Progenitor cell of endocrine pancreas (in vitro differentiated cells): Measurements from ENCODE around the gene RPL34. TPM values are rescaled to one million over a fixed set of nuclear protein-coding genes. Genes with fewer than 3 reads are reported as not detected.

Source experiments
- DNase-seq: peaks from one replicate; pipeline ENCODE4 v3.0.0; 2021; ENCODE audit warnings: low spot score; ENCODE audit not compliant: unreplicated experiment
- H3K27ac Mint-ChIP-seq: 2 replicates; pipeline ENCODE4 v1.8.0; 2021; ENCODE audit warnings: mild to moderate bottlenecking, moderate library complexity, mixed read lengths
- H3K27me3 Mint-ChIP-seq: 2 replicates; pipeline ENCODE4 v1.8.0; 2021; ENCODE audit warnings: mixed read lengths
- H3K36me3 Mint-ChIP-seq: 2 replicates; pipeline ENCODE4 v1.8.0; 2022; ENCODE audit warnings: mixed read lengths; ENCODE audit not compliant: insufficient read depth
- H3K4me1 Mint-ChIP-seq: 2 replicates; pipeline ENCODE4 v1.8.0; 2021; ENCODE audit warnings: low read depth, mixed read lengths
- H3K4me3 Mint-ChIP-seq: 2 replicates; pipeline ENCODE4 v1.8.0; 2021; ENCODE audit warnings: low read depth, mild to moderate bottlenecking, moderate library complexity, mixed read lengths
- H3K9me3 Mint-ChIP-seq: 2 replicates; pipeline ENCODE4 v1.8.0; 2021; ENCODE audit warnings: low read depth, mixed read lengths
- total RNA-seq: library from RNA; stranded (reverse); gene quantifications from 2 replicates; pipeline ENCODE4 v1.2.1, GENCODE V29; 2021
- TF ChIP-seq, protein P1 (sequence below): fragments of 200-600 bp; sonication (generic); IDR thresholded peaks from one replicate; pipeline ENCODE4 v1.5.0; 2021; ENCODE audit warnings: antibody characterized with exemption, mild to moderate bottlenecking; ENCODE audit not compliant: unreplicated experiment

Gene RPL34
- total RNA-seq, 1 donor from 2014 or later, result 1,226 TPM

DNA sequence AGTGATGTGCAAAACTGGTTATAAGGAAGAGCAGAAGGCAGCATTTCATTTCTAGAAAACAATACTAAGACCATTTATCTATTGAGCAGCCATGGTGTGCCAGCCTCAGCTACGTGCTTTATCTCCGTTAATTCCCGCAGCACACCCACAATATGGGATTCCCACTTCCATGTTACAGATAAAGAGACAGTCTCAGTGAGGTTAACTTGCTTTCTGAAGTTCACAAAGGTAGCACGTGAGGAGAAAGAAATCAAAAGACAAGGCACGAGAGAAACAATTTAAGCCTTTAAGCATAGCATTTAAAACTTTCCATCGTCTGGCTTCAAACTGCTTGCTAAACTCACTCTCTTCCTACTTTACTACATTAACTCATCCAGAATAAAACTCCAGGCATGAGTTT is 8.0 kb upstream of the RPL34 start:
- Mint-ChIP-seq H3K4me3 (no peak overlapping the region), H3K9me3 (peaks cover 7% of the 10 kb centered on the region), H3K27me3 (no peaks in the 10 kb centered on the region), H3K4me1 (no peaks in the 10 kb centered on the region), H3K36me3 (peaks cover 3% of the 10 kb centered on the region), H3K27ac (no peak overlapping the region)
- no peak for DNase-seq
- TF ChIP-seq, protein P1, sequence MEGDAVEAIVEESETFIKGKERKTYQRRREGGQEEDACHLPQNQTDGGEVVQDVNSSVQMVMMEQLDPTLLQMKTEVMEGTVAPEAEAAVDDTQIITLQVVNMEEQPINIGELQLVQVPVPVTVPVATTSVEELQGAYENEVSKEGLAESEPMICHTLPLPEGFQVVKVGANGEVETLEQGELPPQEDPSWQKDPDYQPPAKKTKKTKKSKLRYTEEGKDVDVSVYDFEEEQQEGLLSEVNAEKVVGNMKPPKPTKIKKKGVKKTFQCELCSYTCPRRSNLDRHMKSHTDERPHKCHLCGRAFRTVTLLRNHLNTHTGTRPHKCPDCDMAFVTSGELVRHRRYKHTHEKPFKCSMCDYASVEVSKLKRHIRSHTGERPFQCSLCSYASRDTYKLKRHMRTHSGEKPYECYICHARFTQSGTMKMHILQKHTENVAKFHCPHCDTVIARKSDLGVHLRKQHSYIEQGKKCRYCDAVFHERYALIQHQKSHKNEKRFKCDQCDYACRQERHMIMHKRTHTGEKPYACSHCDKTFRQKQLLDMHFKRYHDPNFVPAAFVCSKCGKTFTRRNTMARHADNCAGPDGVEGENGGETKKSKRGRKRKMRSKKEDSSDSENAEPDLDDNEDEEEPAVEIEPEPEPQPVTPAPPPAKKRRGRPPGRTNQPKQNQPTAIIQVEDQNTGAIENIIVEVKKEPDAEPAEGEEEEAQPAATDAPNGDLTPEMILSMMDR, result no peak

DNA sequence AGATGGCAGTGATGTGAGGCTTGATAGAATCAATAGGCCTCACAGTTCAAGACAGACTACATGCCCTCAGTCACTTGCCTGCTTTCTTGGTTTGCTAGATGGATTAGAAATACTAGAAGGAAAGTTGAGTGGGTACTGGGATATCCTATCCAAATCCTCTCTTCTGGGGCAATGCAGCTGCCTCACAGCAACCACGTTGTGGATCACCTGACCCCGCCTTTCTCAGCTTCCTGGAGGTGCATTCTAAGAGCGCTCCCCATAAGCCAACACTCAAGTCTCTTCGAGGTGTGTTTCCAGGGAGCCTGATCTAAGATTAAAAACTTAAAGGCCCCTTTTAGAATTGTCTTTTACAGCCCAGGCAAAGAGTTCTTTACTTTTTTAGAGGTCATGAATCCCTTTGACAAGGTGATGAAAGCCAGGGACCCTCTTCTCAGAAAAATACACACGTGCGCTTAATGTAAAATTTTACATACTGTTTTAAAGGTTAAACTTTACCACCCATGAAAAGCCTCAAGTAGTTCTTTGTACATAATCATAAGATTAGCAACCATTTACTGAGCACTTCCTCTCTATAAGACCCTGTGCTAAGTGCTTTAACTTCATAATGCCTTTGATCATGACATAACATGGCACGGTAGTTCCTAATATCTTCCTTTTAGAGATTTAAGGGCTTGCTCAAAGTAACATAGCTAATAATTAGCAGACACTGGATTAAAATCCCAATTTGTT is 840 bp upstream of the RPL34 start:
- no peak for DNase-seq
- peaks cover 5% of the 10 kb centered on the region for H3K9me3 Mint-ChIP-seq
- no peaks in the 10 kb centered on the region for H3K27me3 Mint-ChIP-seq
- H3K4me1 Mint-ChIP-seq, result peaks cover 22% of the 10 kb centered on the region
- H3K36me3 Mint-ChIP-seq, result peaks cover 22% of the 10 kb centered on the region
- TF ChIP-seq, protein P1, result no peak
- peak overlapping the region; percentile 62 for H3K27ac Mint-ChIP-seq
- H3K4me3 Mint-ChIP-seq, result peak overlapping the region; percentile 96

DNA sequence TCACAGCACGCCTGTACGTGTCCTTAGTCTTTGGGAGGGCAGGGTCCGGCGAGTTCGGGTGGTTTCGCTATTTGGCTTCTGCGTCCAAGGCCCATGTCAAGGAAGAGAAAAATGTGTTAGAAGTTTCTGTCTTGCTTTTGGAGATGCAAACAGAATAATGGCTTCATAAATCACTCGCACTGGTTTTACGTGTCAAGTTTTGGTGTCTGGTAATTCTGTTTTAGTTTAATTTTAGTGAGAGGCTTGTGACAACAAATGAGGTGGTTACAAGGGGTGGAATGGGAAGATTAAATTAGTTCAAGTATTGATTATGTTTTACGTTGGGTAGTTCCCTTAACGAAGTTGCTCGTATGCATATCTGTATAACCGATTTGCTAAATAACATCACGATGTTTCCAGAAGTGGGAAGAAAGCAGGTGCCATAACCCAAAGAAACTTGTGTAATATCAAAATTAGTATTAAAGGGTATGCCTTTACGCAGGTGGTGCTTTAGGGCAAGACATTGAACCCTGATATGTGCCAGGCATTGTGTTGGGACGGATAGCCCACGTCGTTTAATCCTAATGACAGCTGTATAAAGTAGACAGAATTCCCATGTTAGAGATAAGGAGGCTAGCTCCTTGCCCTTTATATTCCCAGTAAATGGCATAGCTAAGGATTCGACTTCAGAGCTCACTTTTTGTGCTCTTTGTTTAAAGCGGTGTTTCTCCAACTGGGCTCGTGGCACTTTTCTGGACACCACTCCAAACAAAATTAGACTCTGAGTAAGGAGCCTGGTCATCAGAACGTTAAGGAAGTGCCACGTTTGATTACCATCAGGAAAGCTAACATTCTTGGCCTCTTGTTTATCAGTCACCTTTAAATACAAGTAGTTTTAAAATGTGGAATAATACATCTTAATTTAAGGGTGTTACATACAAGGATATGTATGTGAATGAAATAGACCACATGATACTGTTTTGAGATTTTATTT is 843 bp downstream of the RPL34 start:
- H3K4me3 Mint-ChIP-seq, result peak overlapping the region; percentile 96
- H3K4me1 Mint-ChIP-seq, result peaks cover 22% of the 10 kb centered on the region
- peak overlapping the region; percentile 98 for H3K27ac Mint-ChIP-seq
- no peak for DNase-seq
- no peaks in the 10 kb centered on the region for H3K9me3 Mint-ChIP-seq
- TF ChIP-seq, protein P1, result no peak
- peaks cover 30% of the 10 kb centered on the region for H3K36me3 Mint-ChIP-seq
- no peaks in the 10 kb centered on the region for H3K27me3 Mint-ChIP-seq

DNA sequence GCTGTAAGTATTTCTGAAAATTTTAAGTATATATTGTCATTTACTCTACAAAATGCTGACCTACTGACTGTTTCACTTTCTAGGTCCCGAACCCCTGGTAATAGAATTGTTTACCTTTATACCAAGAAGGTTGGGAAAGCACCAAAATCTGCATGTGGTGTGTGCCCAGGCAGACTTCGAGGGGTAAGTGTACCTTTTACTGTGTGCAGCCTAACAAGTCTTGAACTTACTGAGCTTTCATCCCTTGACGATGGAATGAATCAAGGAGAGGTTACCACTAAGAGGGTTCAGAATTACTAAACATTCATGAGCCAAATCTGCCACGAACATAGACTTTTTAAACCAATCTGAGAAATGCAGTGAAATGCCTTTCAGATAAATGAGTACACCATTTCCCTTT is 1.6 kb downstream of the RPL34 start:
- TF ChIP-seq, protein P1, result no peak
- peaks cover 22% of the 10 kb centered on the region for H3K4me1 Mint-ChIP-seq
- no peaks in the 10 kb centered on the region for H3K9me3 Mint-ChIP-seq
- DNase-seq, result no peak
- H3K4me3 Mint-ChIP-seq, result peak overlapping the region; percentile 6
- H3K36me3 Mint-ChIP-seq, result peaks cover 35% of the 10 kb centered on the region
- no peak overlapping the region for H3K27ac Mint-ChIP-seq
- H3K27me3 Mint-ChIP-seq, result no peaks in the 10 kb centered on the region

DNA sequence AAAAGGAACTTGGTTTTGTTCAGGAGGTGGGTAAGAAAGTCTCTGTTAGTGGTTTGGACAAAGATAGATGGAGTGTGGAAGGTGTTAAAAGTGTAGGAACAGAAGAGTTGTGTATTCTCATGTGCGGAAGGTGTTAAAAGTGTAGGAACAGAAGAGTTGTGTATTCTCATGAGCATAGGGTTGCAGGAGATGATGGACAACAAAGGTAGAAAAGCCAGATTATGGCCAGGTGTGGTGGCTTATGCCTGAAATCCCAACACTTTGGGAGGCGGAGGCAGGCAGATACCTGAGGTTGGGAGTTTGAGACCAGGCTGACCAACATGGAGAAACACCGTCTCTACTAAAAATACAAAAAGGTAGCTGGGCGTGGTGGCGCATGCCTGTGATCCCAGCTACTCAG is 2.5 kb downstream of the RPL34 start:
- Mint-ChIP-seq H3K4me1 (peaks cover 22% of the 10 kb centered on the region), H3K27me3 (no peaks in the 10 kb centered on the region), H3K36me3 (peaks cover 35% of the 10 kb centered on the region), H3K27ac (peak overlapping the region; percentile 31), H3K4me3 (peak overlapping the region; percentile 6), H3K9me3 (no peaks in the 10 kb centered on the region)
- TF ChIP-seq, protein P1, result no peak
- no peak for DNase-seq
